ENCODE measurements around the gene GP1BA. TPM values are rescaled to one million over a fixed set of nuclear protein-coding genes. Genes with fewer than 3 reads are reported as not detected.

Gene GP1BA
- total and polyA plus RNA-seq, 2 experiments from 2014 or later = 0.24 TPM; not detected in 1

- Histone ChIP-seq H3K79me2 (replicated peaks; ENCODE audit: insufficient read depth) (peaks cover 27% of the 10 kb centered on the region), H2AFZ (no peak overlapping the region), H3K36me3 (ENCODE audit: insufficient read depth) (no peaks in the 10 kb centered on the region; the same call in 1 of the 2 replicates), H3F3A (replicated peaks; ENCODE audit: low read depth) (peaks cover 28% of the 10 kb centered on the region), H3K9me2 (ENCODE audit: insufficient read depth) (no peaks in the 10 kb centered on the region), H3K27me3 (ENCODE audit: insufficient read depth) (no peaks in the 10 kb centered on the region), H3K4me3 (no peak overlapping the region), H3K4me2 (peak overlapping the region; percentile 100), H3K27ac (ENCODE audit: low read depth) (no peak overlapping the region), H3K4me1 (ENCODE audit: insufficient read depth) (peaks cover 16% of the 10 kb centered on the region), H4K20me1 (replicated peaks; ENCODE audit: insufficient read depth) (peaks cover 12% of the 10 kb centered on the region; the same call in 1 of the 2 replicates)
- H3K4me1 Mint-ChIP-seq = peaks cover 37% of the 10 kb centered on the region
- no peaks in the 10 kb centered on the region for H3K9me3 Mint-ChIP-seq
- DNase-seq (ENCODE audit: low spot score) (no peak), ATAC-seq (no peak)
- H3K27me3 Mint-ChIP-seq (ENCODE audit: insufficient read depth, low read depth, poor library complexity) = peaks cover 15% of the 10 kb centered on the region
- peak overlapping the region; percentile 56; the same call in 1 of the 2 replicates for H3K27ac Mint-ChIP-seq
- TF ChIP-seq ZNF462 (CRISPR knock-in tag; IDR thresholded peaks at IDR 0.05) = no peak
- TF ChIP-seq EZH2phosphoT487 (IDR thresholded peaks at IDR 0.05; ENCODE audit: unreplicated experiment) = no peak
- no peak for TF ChIP-seq ZNF114 (CRISPR knock-in tag; IDR thresholded peaks at IDR 0.05)
- no peak for TF ChIP-seq POLR2AphosphoS5 (IDR thresholded peaks at IDR 0.05; ENCODE audit: low read depth)
- TF ChIP-seq ETS1 (IDR thresholded peaks at IDR 0.05) = no peak
- no peak for TF ChIP-seq ZNF331 (CRISPR knock-in tag; IDR thresholded peaks at IDR 0.05; ENCODE audit: low read depth)
- TF ChIP-seq NANOG (IDR thresholded peaks at IDR 0.05; ENCODE audit: borderline replicate concordance) = no peak
- no peak for TF ChIP-seq REST (IDR thresholded peaks at IDR 0.05; ENCODE audit: unreplicated experiment)
- no peak for TF ChIP-seq EZH2 (IDR thresholded peaks at IDR 0.05; ENCODE audit: low read depth, unreplicated experiment)
- TF ChIP-seq CTCF (conservative IDR thresholded peaks at IDR 0.05; ENCODE audit: low read depth in 2 of 2) = no peak
- TF ChIP-seq CREB1 (CRISPR knock-in tag; IDR thresholded peaks at IDR 0.05; ENCODE audit: low read depth) = no peak
- TF ChIP-seq JUNB (IDR thresholded peaks at IDR 0.05; ENCODE audit: unreplicated experiment) = no peak
- no peak for TF ChIP-seq STAT1 (IDR thresholded peaks at IDR 0.05; ENCODE audit: unreplicated experiment)
- H3K36me3 Mint-ChIP-seq (ENCODE audit: low read depth) = peaks cover 60% of the 10 kb centered on the region
- H3K4me3 Mint-ChIP-seq = peak overlapping the region; percentile 92
Measured at GRCh38 chr17:4938069-4938491, 6.0 kb downstream of the GP1BA start.
